Measurements from ENCODE around the gene APH1B. TPM values are rescaled to one million over a fixed set of nuclear protein-coding genes. Genes with fewer than 3 reads are reported as not detected.
A peak's percentile ranks its signal among the peaks of the same experiment; 100 is the strongest.

The APH1B gene
- total RNA-seq, 1 donor from 2014 or later = 28.1 TPM

- DNase-seq (ENCODE audit: low spot score) = no peak
Observed at GRCh38 chr15:63252292-63252691, 25.1 kb upstream of the APH1B start.

GRCh38 chr15:63254991-63255390 is 22.4 kb upstream of the APH1B start:
- no peak for DNase-seq (ENCODE audit: low spot score)

GRCh38 chr15:63255489-63255990 is 21.9 kb upstream of the APH1B start:
- DNase-seq (ENCODE audit: low spot score) = no peak

DNA sequence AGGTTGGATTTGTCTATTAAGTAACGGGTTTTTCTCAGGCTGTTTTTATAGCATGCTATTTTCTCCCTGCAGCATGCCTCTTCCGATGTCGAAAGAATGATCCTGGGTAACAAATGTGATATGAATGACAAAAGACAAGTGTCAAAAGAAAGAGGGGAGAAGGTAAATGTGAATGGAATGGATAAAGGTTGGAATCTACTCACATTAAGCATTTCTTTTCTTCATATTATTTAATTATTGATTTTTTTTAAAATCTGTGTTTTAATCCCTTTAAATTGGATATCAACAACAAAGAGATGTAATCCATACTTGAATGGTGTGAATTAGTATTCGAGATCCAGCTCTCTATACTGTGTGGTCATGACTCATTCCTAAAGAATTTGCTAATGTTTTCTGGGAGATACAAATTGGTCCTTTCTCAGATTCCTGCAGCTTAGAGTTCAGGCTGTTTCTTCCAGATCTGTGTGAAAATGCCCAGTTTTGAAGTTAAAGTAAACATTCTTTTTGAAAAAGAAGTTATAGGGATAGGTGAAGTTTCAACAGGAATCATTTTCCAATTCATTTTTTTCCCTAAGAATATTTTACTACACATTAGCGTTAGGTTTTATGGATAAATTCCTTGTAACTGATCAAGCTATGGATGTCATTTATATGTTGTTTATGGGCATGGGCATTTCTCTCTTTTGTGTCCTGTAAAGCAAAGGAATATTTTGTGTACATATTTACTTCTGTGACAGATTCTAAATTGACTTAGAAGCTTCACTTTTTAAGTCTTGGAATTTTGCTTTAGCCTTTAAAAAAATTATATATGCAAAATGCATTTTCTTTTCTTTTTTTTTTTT is 20.8 kb upstream of the APH1B start:
- DNase-seq (ENCODE audit: low spot score) = no peak

- no peak for DNase-seq (ENCODE audit: low spot score)
Observed at GRCh38 chr15:63258658-63259057, 18.7 kb upstream of the APH1B start.

DNA sequence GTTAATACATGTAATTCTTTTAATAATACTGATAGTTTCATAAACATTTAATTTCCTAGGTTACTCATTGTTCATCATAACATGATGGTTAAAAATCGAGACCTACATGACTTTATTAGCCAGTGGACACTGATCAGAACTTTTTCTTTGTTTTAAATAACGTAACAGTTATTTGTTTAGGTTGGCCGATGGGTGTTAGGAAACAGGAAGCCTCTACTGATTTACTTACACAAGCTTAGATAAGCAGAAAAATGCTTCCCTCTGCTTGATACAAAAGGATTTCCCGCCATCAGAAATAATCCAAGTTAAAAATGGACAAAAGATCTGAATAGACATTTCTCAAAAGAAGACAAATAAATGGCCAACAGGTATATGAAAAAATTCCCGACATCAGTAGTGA is 16.6 kb upstream of the APH1B start:
- DNase-seq (ENCODE audit: low spot score) = no peak

DNA sequence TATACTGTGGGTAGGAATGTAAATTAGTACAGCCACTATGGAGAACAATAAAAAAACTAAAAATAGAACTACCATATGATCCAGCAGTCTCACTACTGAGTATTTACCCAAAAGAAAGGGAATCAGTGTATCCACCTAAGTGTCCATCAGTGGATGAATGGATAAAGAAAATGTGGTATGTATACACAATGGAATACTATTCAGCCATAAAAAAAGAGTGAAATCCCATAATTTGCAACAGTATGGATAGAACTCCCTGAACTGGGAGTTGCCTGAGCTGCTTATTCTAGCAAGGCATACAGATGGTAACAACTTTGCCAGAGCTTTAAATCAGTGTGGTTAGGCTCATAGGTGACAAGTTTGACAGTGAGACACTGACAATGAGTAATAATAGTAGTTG is 16.1 kb upstream of the APH1B start:
- no peak for DNase-seq (ENCODE audit: low spot score)

DNA sequence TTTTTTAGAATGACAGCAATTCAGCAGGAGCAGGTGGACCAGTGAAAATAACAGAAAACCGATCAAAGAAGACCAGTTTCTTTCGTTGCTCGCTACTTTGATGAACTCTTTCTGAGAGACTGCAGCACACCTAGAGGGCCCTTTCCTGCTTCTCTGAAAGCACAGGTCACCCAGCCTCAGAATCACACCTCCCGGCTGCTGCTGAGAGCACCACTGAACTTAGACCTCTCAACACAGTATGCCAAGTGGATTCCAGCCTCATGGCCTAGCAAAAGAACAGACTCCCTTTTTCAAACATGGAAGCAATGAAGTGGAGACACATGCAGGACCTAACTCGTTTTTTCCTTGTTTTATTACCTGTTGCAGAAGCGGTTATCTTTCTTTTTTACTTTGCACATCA is 13.9 kb upstream of the APH1B start:
- DNase-seq (ENCODE audit: low spot score) = peak; percentile 23

DNA sequence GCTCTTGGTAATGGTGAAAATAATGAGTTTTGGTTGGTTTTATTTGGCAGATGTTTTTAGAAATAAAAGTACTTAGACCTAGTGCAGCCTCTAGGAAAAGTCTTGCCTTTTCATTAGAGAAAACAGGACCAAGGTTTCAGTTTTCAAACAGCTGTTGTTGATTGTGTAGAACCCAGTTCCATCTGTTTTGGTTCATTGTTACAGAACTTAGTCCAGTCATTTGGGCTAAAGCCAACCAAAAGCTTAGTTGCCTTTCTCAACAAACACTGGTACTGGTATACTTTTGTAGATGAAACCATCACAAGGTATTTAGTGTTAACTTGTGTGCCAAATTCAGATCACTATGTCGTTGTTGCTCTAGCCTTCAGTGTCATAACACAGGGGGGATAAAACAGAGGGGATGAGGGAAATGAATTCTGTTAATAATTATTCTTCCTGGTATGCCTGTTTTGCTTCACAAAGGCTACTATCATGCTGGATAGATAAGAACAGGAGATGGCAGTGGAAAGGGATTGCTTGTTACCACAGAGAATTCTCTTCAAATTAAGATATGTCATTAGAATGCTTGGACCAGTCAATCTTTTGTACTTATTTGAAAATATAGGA is 12.6 kb upstream of the APH1B start:
- no peak for DNase-seq (ENCODE audit: low spot score)

- no peak for DNase-seq (ENCODE audit: low spot score)
Observed at GRCh38 chr15:63274427-63274826, 3.0 kb upstream of the APH1B start.

GRCh38 chr15:63276342-63277037 is 915 bp upstream of the APH1B start:
- DNase-seq (ENCODE audit: low spot score) = no peak

GRCh38 chr15:63277893-63278456 is 570 bp downstream of the APH1B start:
- no peak for DNase-seq (ENCODE audit: low spot score)

DNA sequence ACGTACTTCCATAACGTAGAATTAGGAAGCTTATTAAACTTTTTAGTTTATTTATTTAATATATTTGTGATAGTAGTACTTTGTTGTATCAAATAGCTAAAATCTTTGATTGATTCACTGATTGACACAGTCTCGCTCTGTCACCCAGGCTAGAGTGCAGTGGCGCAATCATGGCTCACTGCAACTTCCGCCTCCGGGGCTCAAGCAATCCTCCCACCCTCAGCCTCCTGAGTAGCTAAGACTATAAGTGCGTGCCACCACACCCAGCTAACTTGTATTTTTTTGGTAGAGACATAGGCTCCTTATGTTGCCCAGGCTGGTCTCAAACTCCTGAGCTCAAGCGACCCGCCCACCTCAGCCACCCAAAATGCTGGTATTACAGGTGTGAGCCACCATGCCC is 5.7 kb downstream of the APH1B start:
- DNase-seq (ENCODE audit: low spot score) = no peak

DNA sequence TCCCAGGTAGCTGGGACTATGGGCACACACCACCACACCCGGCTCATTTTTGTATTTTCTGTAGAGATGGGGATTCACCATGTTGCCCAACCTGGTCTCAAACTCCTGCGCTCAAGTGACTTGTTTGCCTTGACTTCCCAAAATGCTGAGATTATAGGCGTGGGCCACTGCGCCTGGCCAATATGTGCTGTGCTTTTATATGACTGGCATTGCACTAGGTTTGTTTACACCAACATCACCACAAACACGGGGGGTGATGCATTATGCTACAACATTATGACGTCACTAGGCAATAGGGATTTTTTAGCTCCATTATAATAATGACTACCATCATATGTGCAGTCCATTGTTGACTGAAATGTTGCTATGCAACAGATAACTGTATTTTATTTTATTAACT is 6.9 kb downstream of the APH1B start:
- DNase-seq (ENCODE audit: low spot score) = no peak

- no peak for DNase-seq (ENCODE audit: low spot score)
Observed at GRCh38 chr15:63287109-63287508, 9.7 kb downstream of the APH1B start.

DNA sequence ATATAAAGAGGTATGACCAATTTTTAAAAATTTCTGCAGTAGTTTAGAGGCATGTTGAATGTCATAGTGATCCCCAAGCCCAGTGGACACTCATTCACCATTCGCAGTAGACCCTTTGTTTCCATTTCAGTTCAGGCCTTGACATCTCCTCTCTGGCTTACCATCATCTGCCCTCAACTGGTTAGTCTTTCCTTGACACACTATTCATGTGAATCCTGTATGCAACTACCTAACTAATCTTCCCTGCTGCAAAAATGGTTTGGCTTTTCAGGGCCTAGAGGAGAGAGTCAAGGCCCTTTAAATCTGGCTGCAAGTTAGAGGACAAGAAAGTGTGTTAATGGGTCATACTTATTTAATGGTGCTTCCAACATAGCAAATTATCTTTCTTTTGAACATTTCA is 10.9 kb downstream of the APH1B start:
- no peak for DNase-seq (ENCODE audit: low spot score)

DNA sequence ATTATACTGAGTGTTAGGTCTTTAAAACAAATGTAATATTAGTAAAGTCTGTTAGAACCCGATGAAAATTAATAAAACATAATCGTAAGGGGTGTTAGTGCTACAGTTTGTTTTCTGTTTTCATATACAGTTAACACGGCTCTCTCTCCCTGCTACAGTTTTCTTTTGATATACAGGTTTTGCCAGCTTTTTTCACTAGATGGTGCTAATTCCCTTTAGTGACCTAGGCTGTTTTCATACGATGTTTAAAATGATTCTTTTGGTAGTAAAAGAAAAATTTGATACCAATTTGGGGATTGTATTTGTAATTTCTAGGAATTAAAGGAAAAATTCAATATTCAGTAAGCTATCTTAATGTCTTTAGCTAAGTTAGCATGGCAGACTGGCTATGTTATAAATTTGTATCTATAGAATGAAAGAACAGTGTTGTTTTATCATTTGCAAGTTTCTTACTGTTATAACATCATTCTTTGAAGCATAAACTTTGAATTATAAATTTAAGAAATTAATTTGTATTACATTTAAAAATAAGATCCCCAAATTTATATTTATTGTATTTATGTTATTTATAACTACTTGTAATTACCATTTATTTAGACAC is 11.5 kb downstream of the APH1B start:
- DNase-seq (ENCODE audit: low spot score) = no peak

- DNase-seq (ENCODE audit: low spot score) = no peak
Observed at GRCh38 chr15:63291507-63291906, 14.1 kb downstream of the APH1B start.

DNA sequence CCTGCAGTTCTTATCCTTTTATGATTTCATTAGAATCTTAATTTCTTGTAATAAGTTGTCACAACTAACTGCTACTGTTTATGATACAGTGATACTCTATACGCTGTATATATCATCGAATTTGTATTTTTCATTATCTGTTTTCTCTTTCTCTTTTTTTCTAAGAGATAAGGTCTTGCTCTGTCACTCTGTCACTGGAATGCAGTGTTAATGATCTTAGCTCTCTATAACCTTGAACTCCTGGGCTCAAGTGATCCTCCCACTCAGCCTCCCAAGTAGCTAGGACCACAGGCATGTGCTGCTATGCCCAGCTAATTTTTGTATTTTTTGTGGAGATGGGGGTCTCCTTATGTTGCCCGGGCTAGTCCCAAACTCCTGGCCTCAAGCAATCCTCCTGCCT is 14.8 kb downstream of the APH1B start:
- no peak for DNase-seq (ENCODE audit: low spot score)

GRCh38 chr15:63292771-63293170 is 15.4 kb downstream of the APH1B start:
- no peak for DNase-seq (ENCODE audit: low spot score)

DNA sequence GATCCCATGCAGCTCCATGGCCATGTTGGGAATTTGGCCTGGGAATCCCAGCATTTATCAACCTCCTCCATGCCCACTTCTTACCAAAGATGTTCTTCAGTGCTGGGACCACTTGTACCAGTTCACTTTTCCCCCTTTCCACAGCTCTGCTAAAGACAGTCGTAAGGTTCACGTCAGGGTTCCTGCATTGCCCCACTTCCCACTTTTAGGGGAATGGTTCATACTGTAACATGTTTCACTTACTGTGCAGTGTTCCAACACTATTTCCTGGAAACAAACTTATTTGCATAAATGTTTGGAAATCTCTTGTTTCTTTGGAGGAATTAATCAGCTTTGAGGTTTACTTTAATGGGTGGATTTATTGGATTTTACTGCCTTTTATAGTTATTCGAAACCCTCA is 17.0 kb downstream of the APH1B start:
- DNase-seq (ENCODE audit: low spot score) = no peak

DNA sequence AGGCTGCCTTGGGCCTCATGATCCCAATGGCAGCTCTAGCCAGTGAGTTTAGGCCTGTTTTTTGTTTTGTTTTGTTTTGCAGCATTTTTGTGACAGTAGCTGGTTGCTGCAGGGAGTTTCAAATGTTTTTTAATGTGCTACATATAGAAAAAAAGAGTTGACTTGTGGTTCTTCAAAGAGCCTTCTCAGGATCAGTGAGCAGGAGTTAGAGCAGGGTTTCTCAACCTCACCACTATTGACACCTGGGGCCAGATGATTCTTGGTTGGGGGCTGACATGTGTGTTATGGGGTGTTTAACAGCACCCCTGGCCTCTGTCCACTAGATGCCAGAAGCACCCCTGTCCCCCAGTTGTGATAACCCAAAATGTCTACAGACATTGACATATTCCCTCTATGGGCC is 17.9 kb downstream of the APH1B start:
- DNase-seq (ENCODE audit: low spot score) = no peak
